Measurements from ENCODE around the gene SNX14.
A peak's percentile ranks its signal among the peaks of the same experiment; 100 is the strongest.

The SNX14 gene

DNA sequence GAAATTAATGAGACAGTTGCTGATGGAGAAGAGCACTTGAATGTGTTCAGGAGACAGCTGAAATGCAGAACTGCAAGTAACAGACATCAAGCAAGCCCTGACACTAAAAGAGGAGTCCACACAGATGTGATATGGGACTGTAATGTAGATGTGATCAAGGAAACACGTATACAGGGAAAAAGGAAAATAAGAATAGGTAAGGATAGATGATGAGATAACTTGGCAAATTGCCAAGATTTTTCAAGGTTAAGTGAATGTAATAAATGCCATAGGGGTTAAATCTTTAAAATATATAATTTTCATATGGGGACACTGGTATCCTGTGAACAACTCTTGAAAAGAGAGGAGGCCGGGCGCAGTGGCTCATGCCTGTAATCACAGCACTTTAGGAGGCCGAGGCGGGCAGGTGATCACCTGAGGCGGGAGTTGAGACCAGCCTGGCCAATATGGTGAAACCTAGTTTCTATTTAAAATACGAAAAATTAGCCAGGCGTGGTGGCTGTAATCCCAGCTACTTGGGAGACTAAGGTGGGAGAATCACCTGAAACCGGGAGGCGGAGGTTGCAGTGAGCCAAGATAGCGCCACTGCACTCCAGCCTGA is 7.2 kb upstream of the SNX14 start (continued):
- no peak for TF ChIP-seq ZNF280D (tag by site-specific recombination; IDR thresholded peaks at IDR 0.05)
- no peak for TF ChIP-seq GLI4 (tag by site-specific recombination; IDR thresholded peaks at IDR 0.05)
- no peak for TF ChIP-seq ZNF792 (tag by site-specific recombination; IDR thresholded peaks at IDR 0.05)
- no peak for TF ChIP-seq ZNF843 (tag by site-specific recombination; IDR thresholded peaks at IDR 0.05)
- TF ChIP-seq, protein P1, sequence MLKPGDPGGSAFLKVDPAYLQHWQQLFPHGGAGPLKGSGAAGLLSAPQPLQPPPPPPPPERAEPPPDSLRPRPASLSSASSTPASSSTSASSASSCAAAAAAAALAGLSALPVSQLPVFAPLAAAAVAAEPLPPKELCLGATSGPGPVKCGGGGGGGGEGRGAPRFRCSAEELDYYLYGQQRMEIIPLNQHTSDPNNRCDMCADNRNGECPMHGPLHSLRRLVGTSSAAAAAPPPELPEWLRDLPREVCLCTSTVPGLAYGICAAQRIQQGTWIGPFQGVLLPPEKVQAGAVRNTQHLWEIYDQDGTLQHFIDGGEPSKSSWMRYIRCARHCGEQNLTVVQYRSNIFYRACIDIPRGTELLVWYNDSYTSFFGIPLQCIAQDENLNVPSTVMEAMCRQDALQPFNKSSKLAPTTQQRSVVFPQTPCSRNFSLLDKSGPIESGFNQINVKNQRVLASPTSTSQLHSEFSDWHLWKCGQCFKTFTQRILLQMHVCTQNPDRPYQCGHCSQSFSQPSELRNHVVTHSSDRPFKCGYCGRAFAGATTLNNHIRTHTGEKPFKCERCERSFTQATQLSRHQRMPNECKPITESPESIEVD (tag by site-specific recombination; IDR thresholded peaks at IDR 0.05) = no peak; the same call in 1 of the 2 replicates
- 0 out of 2 replicates have a peak, but pooled peaks have one; percentile 19 for TF ChIP-seq ZEB2 (tag by site-specific recombination; IDR thresholded peaks at IDR 0.05)
- TF ChIP-seq, protein P2, sequence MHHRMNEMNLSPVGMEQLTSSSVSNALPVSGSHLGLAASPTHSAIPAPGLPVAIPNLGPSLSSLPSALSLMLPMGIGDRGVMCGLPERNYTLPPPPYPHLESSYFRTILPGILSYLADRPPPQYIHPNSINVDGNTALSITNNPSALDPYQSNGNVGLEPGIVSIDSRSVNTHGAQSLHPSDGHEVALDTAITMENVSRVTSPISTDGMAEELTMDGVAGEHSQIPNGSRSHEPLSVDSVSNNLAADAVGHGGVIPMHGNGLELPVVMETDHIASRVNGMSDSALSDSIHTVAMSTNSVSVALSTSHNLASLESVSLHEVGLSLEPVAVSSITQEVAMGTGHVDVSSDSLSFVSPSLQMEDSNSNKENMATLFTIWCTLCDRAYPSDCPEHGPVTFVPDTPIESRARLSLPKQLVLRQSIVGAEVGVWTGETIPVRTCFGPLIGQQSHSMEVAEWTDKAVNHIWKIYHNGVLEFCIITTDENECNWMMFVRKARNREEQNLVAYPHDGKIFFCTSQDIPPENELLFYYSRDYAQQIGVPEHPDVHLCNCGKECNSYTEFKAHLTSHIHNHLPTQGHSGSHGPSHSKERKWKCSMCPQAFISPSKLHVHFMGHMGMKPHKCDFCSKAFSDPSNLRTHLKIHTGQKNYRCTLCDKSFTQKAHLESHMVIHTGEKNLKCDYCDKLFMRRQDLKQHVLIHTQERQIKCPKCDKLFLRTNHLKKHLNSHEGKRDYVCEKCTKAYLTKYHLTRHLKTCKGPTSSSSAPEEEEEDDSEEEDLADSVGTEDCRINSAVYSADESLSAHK (tag by site-specific recombination; IDR thresholded peaks at IDR 0.05) = no peak
- no peak for TF ChIP-seq ZNF404 (tag by site-specific recombination; IDR thresholded peaks at IDR 0.05)
- TF ChIP-seq ZNF157 (tag by site-specific recombination; IDR thresholded peaks at IDR 0.05) = no peak
- no peak for TF ChIP-seq SP2 (tag by site-specific recombination; IDR thresholded peaks at IDR 0.05)
- no peak for TF ChIP-seq ZNF707 (tag by site-specific recombination; IDR thresholded peaks at IDR 0.05)
- TF ChIP-seq ZNF138 (tag by site-specific recombination; IDR thresholded peaks at IDR 0.05; ENCODE audit: borderline replicate concordance) = no peak
- TF ChIP-seq IKZF3 (tag by site-specific recombination; IDR thresholded peaks at IDR 0.05) = peak; percentile 26; the same call in 1 of the 2 replicates
- TF ChIP-seq ZFP41 (tag by site-specific recombination; IDR thresholded peaks at IDR 0.05; ENCODE audit: borderline replicate concordance) = no peak
- TF ChIP-seq ZNF398 (tag by site-specific recombination; IDR thresholded peaks at IDR 0.05) = no peak
- peak; percentile 93 for TF ChIP-seq ZNF830 (tag by site-specific recombination; IDR thresholded peaks at IDR 0.05; ENCODE audit: low read depth)
- no peak for TF ChIP-seq SCRT2 (tag by site-specific recombination; IDR thresholded peaks at IDR 0.05)
- no peak for TF ChIP-seq TCF7L2 (IDR thresholded peaks at IDR 0.05; ENCODE audit: borderline replicate concordance, low read depth, low read length)
- TF ChIP-seq KLF8 (tag by site-specific recombination; IDR thresholded peaks at IDR 0.05) = no peak
- TF ChIP-seq ZNF664 (tag by site-specific recombination; IDR thresholded peaks at IDR 0.05) = no peak
- no peak for TF ChIP-seq WT1 (tag by site-specific recombination; IDR thresholded peaks at IDR 0.05)
- TF ChIP-seq ZNF514 (tag by site-specific recombination; IDR thresholded peaks at IDR 0.05) = no peak
- TF ChIP-seq ZNF223 (tag by site-specific recombination; IDR thresholded peaks at IDR 0.05) = no peak
- TF ChIP-seq BCL11A (tag by site-specific recombination; IDR thresholded peaks at IDR 0.05; ENCODE audit: low read depth) = no peak
- TF ChIP-seq, protein P3, sequence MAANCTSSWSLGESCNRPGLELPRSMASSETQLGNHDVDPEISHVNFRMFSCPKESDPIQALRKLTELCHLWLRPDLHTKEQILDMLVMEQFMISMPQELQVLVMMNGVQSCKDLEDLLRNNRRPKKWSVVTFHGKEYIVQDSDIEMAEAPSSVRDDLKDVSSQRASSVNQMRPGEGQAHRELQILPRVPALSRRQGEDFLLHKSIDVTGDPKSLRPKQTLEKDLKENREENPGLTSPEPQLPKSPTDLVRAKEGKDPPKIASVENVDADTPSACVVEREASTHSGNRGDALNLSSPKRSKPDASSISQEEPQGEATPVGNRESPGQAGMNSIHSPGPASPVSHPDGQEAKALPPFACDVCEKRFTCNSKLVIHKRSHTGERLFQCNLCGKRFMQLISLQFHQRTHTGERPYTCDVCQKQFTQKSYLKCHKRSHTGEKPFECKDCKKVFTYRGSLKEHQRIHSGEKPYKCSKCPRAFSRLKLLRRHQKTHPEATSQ (tag by site-specific recombination; IDR thresholded peaks at IDR 0.05) = no peak
